Measurements from ENCODE around the gene PRKCE.

PRKCE gene

DNA sequence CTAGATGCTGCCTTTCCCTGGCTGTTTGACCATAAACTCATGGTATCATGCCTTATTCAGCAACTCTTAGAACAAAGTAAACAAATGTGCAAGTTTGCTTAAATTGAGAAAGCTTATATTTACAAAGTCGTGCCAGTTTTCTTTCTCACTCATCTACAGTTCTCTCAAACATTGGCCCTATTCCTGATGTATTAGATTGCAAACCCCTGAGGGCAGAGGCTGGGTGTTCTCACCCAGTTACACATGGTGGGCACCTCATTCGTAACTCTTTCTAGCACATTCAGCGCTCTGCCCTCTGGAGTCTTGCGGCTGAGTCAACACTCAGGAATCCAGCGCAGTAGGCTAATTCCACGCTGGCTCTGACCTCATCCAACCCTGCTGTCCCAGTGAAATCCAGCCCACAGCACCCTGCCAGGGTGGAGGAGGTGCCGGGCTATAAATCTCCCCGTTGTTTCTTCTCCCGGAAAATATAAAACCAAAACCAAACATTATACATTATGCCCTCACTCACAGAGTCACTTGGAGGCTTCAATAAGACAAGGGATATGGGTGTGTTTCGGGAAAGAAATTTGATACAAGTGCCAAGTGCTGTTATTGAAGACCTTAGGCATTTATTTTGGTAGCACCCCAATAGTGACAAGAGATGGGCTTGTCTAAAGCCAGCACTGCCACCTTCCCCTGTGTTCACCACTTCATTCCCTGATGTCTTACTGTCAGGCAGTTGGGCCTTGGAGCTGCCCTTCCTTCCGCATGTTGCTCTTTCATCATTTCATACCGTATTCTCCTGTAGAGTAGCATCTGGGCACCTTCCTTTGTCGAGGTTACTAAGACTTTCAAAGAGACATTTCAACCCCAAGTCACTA, 287.4 kb downstream of the PRKCE start:
- Mint-ChIP-seq H3K4me3 (no peak overlapping the region), H3K4me1 (peaks cover 8% of the 10 kb centered on the region), H3K36me3 (no peaks in the 10 kb centered on the region), H3K27me3 (no peaks in the 10 kb centered on the region), H3K9me3 (no peaks in the 10 kb centered on the region), H3K27ac (no peak overlapping the region)
- ATAC-seq, result no peak

DNA sequence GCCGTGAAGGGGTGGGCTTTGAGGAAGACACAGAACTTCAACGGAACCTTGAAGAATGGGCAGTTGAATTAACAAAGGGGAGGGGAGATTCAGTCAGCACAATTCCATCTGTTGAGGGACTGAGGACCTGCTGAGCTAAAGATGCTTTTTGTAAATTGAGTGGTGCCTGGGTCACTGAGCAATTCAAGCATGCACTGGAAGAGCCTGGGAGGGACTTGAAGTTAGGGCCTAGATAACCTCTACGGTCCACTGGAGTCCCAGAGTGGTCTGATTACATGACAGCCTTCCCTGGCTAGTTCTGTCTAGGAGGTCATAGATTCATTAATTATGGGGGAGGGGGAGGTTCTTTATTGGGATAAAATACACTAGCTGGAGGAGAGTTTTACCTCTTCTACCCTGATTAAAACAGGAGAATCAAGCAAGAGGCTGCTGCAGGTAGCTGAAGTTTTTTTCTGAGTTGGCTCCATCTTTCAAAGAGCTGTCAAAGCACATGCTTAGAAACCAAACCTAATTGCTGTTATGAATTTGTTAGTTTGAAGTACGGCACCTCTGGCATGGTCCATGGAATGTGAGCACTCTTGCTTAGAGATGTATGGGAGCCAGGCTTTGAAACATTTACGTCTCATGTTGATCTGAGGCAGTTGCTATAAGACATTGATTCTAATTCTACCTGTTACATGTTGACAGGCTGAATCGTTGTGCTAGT, 290.2 kb downstream of the PRKCE start:
- no peak for ATAC-seq
- no peaks in the 10 kb centered on the region for H3K27me3 Mint-ChIP-seq
- H3K27ac Mint-ChIP-seq, result no peak overlapping the region

DNA sequence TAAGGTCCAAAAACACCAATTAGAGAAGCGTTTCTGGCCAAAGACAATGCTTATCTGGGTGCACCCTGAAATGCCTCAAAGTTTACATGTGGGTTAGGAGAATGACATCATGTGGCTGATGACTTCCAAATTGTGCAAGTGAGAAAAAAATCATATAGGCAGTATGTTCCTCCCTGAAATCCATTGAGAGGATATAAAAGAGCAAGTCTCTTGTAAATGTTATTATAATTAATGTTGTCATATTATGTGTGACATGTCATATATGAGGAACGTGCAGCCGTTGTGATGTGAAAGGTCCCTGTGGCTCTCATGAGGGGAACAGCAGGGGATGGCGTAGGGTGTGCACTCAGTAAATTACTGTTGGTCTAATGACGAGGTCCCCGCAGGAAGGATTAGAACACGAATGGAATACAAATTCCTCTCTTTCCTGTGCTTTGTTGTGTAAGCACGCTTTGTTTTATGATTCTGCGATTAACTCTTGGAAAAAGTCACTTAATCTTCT, 290.8 kb downstream of the PRKCE start:
- Mint-ChIP-seq H3K4me1 (peaks cover 5% of the 10 kb centered on the region), H3K4me3 (no peak overlapping the region), H3K27ac (no peak overlapping the region), H3K9me3 (no peaks in the 10 kb centered on the region), H3K27me3 (no peaks in the 10 kb centered on the region), H3K36me3 (peaks cover 5% of the 10 kb centered on the region)
- no peak for ATAC-seq

More for the DNA sequence above, 290.2 kb downstream of the PRKCE start:
- Mint-ChIP-seq H3K4me3 (no peak overlapping the region), H3K9me3 (no peaks in the 10 kb centered on the region), H3K36me3 (peaks cover 5% of the 10 kb centered on the region), H3K4me1 (no peaks in the 10 kb centered on the region)

DNA sequence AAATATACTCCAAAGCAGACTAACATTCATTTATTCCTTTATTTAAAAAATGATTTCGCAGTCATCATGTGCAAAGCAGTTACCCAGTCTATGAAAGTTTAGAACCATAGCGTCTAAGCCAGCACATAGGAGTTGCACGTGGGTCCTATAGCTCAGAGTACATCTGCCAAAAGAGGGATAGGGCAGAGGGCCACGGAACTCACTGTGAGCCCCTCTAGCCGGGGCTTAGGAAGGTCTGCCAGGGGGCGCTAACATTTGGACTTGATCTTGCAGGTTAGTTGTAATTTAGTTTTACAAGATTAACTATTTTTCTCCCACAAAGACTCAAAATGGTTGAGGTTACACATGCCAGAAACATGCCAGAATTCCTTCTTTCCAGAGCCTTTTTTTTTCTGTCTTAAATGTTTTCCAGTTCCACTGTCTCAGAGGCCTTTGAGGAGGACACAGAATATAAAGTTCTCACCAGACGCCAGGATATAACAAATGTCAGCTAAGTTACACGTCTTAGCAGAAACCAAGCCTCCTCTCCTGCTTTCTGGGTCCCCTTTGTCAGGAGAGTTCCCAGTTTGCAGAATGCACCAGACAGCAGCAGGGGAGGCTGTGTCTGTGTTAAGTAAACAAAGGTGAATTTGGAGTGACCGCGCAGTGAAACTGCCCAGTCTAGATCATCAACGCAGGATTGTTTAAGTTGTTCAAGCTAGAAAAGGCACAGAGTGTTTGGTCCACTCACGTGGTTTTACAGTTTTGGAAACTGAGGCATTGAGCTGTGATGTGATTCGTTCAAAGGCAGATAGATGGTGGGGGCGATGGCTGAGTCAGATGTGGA, 292.0 kb downstream of the PRKCE start:
- Mint-ChIP-seq H3K27ac (no peak overlapping the region), H3K4me1 (peaks cover 6% of the 10 kb centered on the region), H3K4me3 (no peak overlapping the region), H3K36me3 (peaks cover 5% of the 10 kb centered on the region), H3K9me3 (no peaks in the 10 kb centered on the region), H3K27me3 (no peaks in the 10 kb centered on the region)
- no peak for ATAC-seq

DNA sequence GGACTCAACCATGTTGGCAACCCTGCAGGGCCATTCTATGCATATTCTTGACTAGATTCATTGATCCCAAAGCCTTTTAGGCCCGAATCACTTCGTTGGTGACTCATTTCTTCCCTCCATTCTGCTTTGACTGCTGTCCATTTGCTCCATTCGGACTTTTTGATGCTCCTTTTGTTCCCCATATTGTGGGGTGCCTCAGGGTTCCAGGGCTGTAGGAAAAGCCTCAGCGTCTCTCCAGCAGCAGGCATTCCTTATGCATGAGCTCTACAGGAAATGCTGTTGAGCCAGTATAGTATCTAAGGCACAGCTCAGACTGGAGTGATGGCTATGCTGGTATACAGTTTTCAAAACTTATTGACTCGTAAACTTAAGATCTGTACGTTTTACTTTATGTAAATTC, 292.6 kb downstream of the PRKCE start:
- H3K27ac Mint-ChIP-seq, result no peak overlapping the region
- ATAC-seq, result no peak
- H3K4me3 Mint-ChIP-seq, result no peak overlapping the region
- peaks cover 5% of the 10 kb centered on the region for H3K36me3 Mint-ChIP-seq
- peaks cover 6% of the 10 kb centered on the region for H3K4me1 Mint-ChIP-seq
- H3K9me3 Mint-ChIP-seq, result no peaks in the 10 kb centered on the region
- H3K27me3 Mint-ChIP-seq, result no peaks in the 10 kb centered on the region

DNA sequence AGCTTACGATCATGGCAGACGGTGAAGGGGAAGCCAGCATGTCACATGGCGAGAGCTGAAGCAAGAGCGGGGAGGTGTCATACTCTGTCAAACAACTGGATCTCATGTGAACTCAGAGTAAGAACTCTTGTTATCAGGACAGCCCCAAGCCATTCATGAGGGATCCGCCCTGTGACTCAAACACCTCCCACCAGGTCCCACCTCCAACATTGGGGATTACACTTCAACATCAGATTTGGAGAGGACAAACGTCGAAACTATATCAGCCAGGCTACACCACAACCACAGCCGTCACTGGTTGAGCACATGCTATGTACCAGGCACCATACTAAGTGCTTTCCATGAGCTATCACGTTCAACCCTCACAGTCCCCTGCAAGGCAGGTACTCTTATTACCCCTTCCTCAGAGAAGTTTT, 293.8 kb downstream of the PRKCE start:
- Mint-ChIP-seq H3K27me3 (no peaks in the 10 kb centered on the region), H3K36me3 (peaks cover 5% of the 10 kb centered on the region), H3K4me1 (peaks cover 6% of the 10 kb centered on the region), H3K9me3 (no peaks in the 10 kb centered on the region), H3K27ac (no peak overlapping the region), H3K4me3 (no peak overlapping the region)
- no peak for ATAC-seq

DNA sequence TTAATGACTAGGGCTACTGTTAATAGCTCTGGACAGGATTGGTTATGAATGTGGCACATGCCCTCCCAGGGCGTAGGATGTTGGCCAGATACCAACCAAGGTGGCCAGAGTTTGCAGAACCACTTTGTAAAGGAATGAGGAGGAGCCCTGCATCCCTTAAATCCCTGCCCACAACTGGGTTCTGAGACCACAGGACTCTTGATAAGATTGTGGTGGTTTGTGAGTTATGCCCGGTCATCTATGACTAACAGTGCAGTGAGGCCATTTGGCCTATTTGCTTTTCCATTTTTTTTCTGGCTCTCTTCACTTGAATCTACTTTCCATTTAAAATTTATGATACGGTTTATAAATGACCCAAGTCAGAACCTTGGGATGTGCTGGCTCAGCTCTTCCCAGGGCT, 294.5 kb downstream of the PRKCE start:
- Mint-ChIP-seq H3K27me3 (no peaks in the 10 kb centered on the region), H3K4me3 (no peak overlapping the region), H3K9me3 (no peaks in the 10 kb centered on the region), H3K27ac (no peak overlapping the region), H3K36me3 (peaks cover 5% of the 10 kb centered on the region), H3K4me1 (peaks cover 6% of the 10 kb centered on the region)
- no peak for ATAC-seq

DNA sequence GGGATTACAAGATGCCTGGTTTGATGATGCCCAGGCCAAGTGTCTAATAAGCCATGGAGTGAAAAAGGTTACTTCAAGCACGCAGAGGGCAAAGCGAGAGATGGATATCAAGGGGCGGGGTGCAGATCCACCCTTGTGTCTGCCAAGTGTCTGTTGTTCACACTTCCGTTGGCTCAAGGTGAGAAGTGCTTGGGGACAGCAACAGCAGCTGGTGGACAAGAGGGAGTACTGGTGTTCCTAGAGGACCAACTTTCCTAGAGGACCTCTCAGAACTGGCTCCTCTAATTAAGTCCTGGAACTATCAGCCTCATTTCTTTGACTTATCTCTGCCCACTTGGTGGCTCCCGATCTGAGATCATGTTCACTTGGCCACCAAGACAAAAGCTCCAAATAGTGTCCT, 299.1 kb downstream of the PRKCE start:
- H3K9me3 Mint-ChIP-seq, result no peaks in the 10 kb centered on the region

DNA sequence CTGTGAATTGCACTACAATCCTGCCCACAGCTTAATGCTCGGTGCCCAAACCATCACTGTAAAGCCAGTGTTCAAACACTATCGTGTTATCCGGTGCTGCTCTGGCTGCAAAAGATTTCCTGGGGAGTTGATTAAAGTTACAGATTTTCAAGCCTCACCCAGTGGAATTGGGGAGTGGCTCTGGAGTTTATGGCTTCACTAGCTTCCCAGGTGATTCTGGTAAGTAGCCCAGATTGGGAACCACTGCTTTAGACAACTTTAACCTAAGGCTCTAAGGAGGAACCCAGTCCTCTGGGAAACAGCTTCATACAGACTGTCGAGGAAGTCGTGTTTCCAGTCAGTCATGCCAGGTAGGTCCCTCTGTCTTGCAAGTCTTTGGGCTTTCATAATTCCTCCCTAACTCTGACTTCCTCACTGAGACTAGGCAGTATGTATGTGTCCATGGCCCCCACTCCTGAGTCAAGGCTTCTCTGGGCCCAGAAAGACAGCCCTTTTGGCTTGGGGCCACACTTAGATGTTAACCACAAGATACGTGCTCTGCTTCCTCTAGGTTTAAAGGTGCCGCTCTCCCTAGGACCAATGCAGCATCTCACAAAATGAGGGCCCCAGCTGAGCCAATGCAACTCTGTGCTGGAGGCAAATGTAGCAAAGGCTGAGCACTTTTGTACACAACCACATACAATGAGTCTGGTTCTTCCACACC, 299.7 kb downstream of the PRKCE start:
- no peaks in the 10 kb centered on the region for H3K9me3 Mint-ChIP-seq
- H3K4me3 Mint-ChIP-seq, result no peak overlapping the region
- H3K27ac Mint-ChIP-seq, result no peak overlapping the region
- no peaks in the 10 kb centered on the region for H3K27me3 Mint-ChIP-seq
- no peaks in the 10 kb centered on the region for H3K36me3 Mint-ChIP-seq
- ATAC-seq, result no peak
- peaks cover 6% of the 10 kb centered on the region for H3K4me1 Mint-ChIP-seq

More for the DNA sequence above, 299.1 kb downstream of the PRKCE start:
- H3K36me3 Mint-ChIP-seq, result no peaks in the 10 kb centered on the region
- H3K27ac Mint-ChIP-seq, result no peak overlapping the region
- no peak for ATAC-seq
- H3K4me3 Mint-ChIP-seq, result no peak overlapping the region
- peaks cover 6% of the 10 kb centered on the region for H3K4me1 Mint-ChIP-seq
- no peaks in the 10 kb centered on the region for H3K27me3 Mint-ChIP-seq

DNA sequence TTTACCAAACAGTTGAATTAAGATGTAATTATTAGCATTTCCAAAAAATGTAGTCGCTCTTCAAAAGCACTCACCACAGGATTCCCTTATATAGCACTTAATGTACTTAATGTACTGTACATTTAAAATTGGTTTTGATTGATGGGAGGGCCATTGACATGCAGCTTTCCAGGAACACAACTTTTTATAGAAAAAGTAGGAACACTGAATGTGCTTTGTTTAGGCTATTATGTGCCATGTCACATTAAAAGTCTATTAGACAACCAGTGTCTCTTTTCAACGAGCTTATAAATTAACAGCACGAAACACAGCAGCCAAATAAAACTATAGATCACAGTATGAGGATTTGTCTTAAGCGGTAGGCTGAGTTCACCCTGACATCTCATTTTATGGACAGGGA, 301.1 kb downstream of the PRKCE start:
- no peaks in the 10 kb centered on the region for H3K9me3 Mint-ChIP-seq
- no peak overlapping the region for H3K27ac Mint-ChIP-seq
- no peak overlapping the region for H3K4me3 Mint-ChIP-seq
- H3K36me3 Mint-ChIP-seq, result no peaks in the 10 kb centered on the region
- no peaks in the 10 kb centered on the region for H3K27me3 Mint-ChIP-seq
- H3K4me1 Mint-ChIP-seq, result no peaks in the 10 kb centered on the region
- ATAC-seq, result no peak

DNA sequence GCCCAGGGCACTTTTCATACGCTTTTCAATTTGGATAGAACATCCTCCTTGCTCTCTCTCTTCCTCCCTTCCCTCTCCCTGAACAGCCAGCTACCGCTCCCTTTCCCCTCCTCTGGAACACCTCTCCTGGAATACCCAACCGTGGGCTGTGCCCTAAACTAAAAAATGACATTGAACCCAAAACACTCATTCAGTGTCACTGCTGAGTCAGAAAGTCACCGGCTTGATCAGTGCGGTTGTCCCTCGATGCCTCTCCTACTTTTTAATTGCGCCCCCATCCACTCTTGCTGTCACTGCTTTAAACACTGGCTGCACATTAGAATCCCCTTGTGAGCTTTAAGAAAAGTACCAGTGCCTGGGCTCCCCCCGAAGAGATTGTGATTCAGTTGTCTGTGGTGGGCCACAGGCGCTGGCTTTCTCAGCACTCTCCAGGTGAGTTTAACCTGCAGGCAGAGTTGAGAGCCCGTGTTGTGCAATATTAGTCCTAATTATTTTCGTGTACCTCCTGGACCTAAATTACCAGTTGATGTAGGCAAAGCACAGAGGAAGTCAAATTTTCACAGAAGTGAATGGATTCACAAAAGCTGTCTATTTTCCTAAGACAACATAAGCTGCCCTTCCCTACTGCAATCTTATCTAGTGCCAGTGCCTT, 302.0 kb downstream of the PRKCE start:
- Mint-ChIP-seq H3K4me1 (no peaks in the 10 kb centered on the region), H3K36me3 (no peaks in the 10 kb centered on the region), H3K27me3 (no peaks in the 10 kb centered on the region), H3K9me3 (no peaks in the 10 kb centered on the region), H3K4me3 (no peak overlapping the region), H3K27ac (no peak overlapping the region)
- ATAC-seq, result no peak

DNA sequence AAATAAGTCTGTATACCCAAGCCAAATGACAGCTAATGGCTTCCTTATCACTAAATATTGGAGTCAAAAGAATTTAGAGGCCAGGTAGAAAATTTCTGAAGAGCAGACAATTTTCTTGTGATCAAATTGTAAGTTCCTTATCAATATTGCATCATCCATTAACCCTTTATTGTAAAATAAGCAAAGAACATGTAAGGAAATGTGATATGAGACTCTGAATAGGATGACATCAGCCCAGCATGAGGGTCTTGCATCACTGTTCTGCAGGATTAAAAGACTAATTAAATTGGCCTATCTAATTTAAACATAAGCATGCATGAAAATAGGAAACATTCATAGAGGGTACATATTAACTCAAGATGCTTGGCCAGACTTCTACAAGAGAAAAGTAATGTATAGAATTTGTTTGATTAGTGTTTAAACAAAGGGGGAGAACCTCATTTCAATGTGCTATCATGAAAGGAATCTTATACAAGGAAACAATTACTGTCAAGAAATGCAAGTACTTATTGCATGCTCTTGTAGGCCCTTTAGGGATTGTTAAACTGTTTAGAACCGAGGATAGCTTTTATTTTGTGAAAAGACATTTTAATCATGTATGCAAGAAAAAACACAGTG, 302.9 kb downstream of the PRKCE start:
- no peak for ATAC-seq
- no peak overlapping the region for H3K4me3 Mint-ChIP-seq
- no peaks in the 10 kb centered on the region for H3K36me3 Mint-ChIP-seq
- H3K27ac Mint-ChIP-seq, result no peak overlapping the region
- no peaks in the 10 kb centered on the region for H3K27me3 Mint-ChIP-seq
- no peaks in the 10 kb centered on the region for H3K9me3 Mint-ChIP-seq
- no peaks in the 10 kb centered on the region for H3K4me1 Mint-ChIP-seq

DNA sequence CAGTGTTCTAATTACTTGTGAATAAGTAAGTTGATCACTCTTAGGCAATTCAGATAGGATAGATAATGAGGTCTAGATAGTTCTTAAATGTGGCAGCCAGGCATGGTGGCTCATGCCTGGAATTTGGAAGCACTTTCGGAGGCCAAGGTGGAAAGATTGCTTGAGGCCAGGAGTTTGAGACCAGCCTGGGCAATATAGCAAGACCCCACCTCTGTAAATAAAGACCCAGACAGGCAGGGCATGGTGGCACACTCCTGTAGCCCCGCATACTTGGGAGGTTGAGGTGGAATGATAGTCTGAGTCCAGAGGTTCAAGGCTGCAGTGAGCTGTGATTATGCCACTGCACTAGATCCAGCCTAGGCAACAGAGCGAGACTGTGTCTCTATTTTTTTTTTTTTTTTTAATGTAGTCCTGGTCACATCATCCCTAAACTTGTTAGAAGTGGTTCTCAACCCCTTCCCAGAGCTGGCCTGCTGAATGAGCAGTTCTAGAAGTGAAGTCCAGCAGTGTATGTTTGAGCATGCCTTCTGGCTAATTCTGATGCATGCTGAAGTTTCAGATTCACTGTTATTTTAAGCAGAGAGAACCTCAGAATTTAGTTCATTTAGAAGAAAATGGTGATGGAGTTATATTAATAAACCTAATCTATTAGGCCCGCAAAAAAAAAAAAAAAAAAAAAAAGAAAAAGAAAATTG, 306.2 kb downstream of the PRKCE start:
- no peak overlapping the region for H3K4me3 Mint-ChIP-seq

More for the DNA sequence above, 306.2 kb downstream of the PRKCE start:
- no peak for ATAC-seq
- H3K27me3 Mint-ChIP-seq, result no peaks in the 10 kb centered on the region
- H3K27ac Mint-ChIP-seq, result no peak overlapping the region
- H3K4me1 Mint-ChIP-seq, result peaks cover 20% of the 10 kb centered on the region
- no peaks in the 10 kb centered on the region for H3K36me3 Mint-ChIP-seq
- no peaks in the 10 kb centered on the region for H3K9me3 Mint-ChIP-seq

All from stimulated activated memory B cell treated with anti-CD40 and anti-IgM and Interleukin-4, amounts not matched to agents 10 μg/mL and 1 μg/mL and 100 μg/mL, for 72 hours (primary cell).